H4 (cell line): ENCODE measurements around the gene TMEM18. TPM values are rescaled to one million over a fixed set of nuclear protein-coding genes. Genes with fewer than 3 reads are reported as not detected.
"Not testable (repeated sequence)": the region's sequence is repeated elsewhere in the genome, so short reads cannot be mapped to it uniquely, and the experiment has no call there.

Source experiments
- DNase-seq: peaks from one replicate; pipeline ENCODE4 v3.0.0-alpha.2; 2015; ENCODE audit warnings: low spot score
- total RNA-seq: library from RNA; depleted of rRNA; stranded (reverse); fragments of >200 nt; shearing (Covaris generic); gene quantifications from 2 replicates; pipeline ENCODE4 v1.2.3, GENCODE V29; 2014; rRNA removed

The TMEM18 gene
- 17.6 and 17.7 TPM in 2 replicates for total RNA-seq

GRCh38 chr2:677056-677958 is at the start of gene TMEM18:
Gene TMEM18, minus strand, starts transcription at chr2:677406. Its CDS starts 61 bp downstream, at chr2:677345.
- DNase-seq, result peak; percentile 97

- DNase-seq, result no peak
Measured at GRCh38 chr2:726169-726568, 49.0 kb upstream of the TMEM18 start.

- no peak for DNase-seq
Measured at GRCh38 chr2:725468-725867, 48.3 kb upstream of the TMEM18 start.

- DNase-seq, result no peak
Measured at GRCh38 chr2:723761-724160, 46.6 kb upstream of the TMEM18 start.

- no peak for DNase-seq
Measured at GRCh38 chr2:720842-721241, 43.6 kb upstream of the TMEM18 start.

GRCh38 chr2:719734-720133 is 42.5 kb upstream of the TMEM18 start:
- DNase-seq, result no peak

GRCh38 chr2:719191-719590 is 42.0 kb upstream of the TMEM18 start:
- DNase-seq, result no peak

GRCh38 chr2:717661-718060 is 40.5 kb upstream of the TMEM18 start:
- DNase-seq, result no peak

- no peak for DNase-seq
Measured at GRCh38 chr2:715854-716560, 38.8 kb upstream of the TMEM18 start.

- peak; percentile 21 for DNase-seq
Measured at GRCh38 chr2:715038-715437, 37.8 kb upstream of the TMEM18 start.

GRCh38 chr2:714005-714741 is 37.0 kb upstream of the TMEM18 start:
- DNase-seq, result peak; percentile 50

- DNase-seq, result no peak
Measured at GRCh38 chr2:710867-711665, 33.9 kb upstream of the TMEM18 start.

- no peak for DNase-seq
Measured at GRCh38 chr2:709138-709765, 32.0 kb upstream of the TMEM18 start.

- DNase-seq, result no peak
Measured at GRCh38 chr2:708667-709066, 31.5 kb upstream of the TMEM18 start.

- peak; percentile 17 for DNase-seq
Measured at GRCh38 chr2:705971-706511, 28.8 kb upstream of the TMEM18 start.

GRCh38 chr2:702765-703164 is 25.6 kb upstream of the TMEM18 start:
- DNase-seq, result not testable (repeated sequence)

GRCh38 chr2:696999-697627 is 19.9 kb upstream of the TMEM18 start:
- no peak for DNase-seq

- no peak for DNase-seq
Measured at GRCh38 chr2:696463-696862, 19.3 kb upstream of the TMEM18 start.

- DNase-seq, result no peak
Measured at GRCh38 chr2:694906-695510, 17.8 kb upstream of the TMEM18 start.

- DNase-seq, result no peak
Measured at GRCh38 chr2:694174-694573, 17.0 kb upstream of the TMEM18 start.
